IPS DF 4.7 (cell line): ENCODE results near the gene PTPRR.

Experiments
- DNase-seq: peaks from one replicate; pipeline ENCODE4 v3.0.0-alpha.2; 2013; ENCODE audit warnings: low spot score; ENCODE audit errors: extremely low read depth

Gene PTPRR

DNA sequence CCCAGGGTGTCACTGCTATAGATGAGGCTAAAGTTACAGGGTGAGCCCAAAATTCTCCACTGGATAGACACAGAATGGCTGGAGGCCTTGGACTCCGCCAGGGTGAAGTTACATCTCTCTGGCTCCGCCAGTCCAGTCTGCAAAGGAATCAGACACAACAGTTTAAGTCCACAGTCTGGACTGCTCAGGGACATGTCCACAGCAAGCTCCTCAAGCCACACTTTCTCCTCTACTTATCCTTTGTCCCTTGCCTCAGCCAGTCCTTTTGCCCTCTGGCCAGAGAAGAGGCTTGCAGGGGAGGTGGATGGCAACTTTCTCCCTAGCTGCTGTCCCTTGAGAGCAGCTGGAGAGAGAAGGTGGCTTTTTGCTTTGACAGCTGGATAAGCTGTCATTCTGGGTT lies 311.3 kb downstream of the PTPRR start:
- no peak for DNase-seq

DNA sequence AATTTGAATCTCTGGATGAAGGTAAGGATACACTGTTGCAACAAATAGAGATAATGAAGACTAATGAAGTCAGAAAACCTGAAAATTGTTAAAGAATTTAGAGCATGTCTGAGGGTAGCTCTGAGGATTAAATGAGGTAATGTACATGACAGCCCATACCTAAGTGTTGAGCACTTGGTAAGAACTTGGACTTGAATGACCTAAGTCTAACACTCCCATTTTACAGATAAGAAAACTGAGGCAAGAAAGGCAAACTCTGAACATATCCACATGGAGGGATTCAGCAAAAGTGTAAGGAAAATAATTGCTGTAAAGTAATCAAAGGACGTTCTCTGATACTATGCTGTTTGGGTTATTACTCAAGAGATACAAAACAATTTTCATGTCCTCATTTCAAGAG lies 312.4 kb downstream of the PTPRR start:
- no peak for DNase-seq

DNA sequence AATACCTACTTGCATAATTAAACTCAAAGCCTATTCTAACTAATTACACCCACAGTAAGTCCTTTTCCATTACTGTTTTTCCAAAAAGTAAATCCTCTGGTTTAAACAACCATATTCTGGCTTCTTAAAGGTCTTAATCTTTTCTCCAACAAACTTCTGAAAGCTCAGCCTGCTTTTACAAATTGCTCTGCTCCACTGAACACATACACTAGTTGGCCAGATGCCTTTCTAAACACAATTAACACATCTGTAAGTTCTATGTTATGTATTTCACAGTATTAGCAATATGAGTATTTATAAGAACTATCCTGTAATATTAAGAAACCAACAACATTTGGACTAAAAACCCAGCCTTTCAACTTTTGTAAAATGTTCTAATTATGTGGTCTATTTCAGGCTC lies 313.4 kb downstream of the PTPRR start:
- no peak for DNase-seq

DNA sequence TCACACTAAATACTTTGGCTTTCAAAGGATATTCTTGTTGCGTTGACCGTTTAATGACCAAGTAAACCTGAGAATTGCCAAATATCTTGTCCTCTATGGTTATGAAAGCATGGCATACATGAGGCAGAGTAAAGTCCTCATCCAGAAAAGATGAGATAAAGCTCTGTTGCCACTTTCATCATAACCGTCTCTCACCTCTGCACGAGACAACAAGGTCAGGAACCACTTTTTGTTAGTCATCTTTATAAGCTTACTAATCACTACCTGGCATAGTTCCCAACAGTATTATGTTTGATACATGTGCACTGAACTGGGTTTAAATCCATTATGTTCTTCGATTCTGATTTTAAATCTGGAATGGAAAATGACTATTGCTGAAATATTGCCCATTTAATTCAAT lies 314.6 kb downstream of the PTPRR start:
- DNase-seq, result no peak

DNA sequence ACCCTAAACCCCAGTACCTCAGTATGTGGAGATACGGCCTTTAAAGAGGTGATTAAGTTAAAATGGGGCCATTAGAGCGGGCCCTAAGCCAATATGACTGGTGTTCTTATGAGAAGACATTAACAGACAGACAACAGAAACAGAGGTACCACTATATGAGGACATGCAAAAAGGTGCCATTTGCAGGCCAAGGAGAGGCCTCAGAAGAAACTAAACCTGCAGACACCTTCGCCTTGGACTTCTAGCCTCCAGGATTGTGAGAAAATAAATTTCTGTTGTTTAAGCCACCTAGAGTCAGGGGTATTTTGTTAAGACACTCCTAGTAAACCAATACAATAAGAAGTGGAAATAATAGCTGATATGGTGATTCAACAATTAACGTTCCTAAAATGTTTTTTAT lies 315.9 kb downstream of the PTPRR start:
- no peak for DNase-seq

DNA sequence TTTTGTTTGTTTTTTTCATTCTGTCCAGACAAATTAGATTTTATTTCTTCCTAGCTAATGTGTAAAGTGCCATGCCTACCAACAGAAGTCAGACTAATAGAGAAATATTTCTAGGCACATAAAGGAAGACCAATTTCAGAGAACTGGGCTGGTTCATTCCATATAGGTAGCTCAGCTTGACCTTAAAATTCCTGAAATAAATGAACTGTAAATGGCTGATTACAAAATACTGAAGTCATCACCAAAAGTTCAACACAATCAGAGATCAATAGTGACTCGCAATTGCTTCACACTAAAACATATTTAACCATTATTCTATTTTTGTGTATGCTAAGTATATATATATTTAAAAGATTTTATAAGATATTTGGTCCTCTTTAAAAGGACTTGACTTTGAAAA lies 317.5 kb downstream of the PTPRR start:
- DNase-seq, result no peak

DNA sequence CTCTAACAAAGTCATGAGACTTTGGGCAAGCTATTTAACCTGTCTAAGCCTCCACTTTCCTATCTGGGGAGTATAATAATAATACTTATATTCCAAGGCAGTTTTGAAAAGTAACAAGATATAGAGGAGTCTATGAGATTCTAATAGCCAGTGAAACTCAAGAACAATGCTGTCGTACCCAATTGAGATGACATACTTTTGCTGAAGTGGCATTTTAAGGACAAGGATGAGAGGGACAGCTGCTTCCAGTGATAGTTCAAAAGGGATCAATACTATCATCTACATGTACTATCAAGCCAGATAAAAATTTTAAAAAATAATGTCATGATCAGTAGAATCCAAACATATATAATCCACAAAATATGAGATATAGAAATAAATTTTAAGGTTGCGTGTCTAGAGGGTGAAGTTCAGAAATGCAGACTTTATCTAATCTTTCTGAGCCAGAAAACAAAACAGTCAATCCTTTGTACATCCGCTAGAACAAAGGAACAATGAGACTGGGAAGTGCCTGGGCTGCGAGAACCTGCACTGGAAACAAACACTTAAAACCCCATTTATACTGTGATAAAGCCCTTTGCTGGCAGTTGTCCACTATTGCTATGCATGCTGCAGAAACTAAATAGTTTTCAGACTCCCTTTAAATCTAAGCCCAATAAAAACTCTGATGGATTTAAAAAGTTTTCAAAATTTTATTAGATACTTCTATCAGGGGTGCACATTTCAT lies 321.9 kb downstream of the PTPRR start:
- DNase-seq, result no peak

DNA sequence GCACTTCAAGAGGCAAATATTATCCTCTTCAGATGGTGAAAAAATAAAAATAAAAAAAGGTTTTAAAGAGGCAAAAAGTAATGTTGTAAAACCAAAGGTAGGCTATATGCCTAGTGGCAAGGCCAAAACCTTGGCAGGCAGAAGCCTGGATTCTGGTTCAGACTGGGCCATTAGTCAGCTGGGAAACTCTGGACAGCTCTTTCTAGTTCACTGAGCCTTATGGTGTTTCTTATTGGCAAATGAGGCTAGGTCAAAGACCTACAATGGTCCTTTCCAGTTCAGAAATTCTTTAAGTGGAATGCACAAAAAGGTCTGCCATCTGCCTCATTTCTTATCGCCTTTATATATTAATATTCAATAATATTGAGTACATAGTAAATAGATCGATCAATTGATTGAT lies 327.9 kb downstream of the PTPRR start:
- DNase-seq, result no peak

DNA sequence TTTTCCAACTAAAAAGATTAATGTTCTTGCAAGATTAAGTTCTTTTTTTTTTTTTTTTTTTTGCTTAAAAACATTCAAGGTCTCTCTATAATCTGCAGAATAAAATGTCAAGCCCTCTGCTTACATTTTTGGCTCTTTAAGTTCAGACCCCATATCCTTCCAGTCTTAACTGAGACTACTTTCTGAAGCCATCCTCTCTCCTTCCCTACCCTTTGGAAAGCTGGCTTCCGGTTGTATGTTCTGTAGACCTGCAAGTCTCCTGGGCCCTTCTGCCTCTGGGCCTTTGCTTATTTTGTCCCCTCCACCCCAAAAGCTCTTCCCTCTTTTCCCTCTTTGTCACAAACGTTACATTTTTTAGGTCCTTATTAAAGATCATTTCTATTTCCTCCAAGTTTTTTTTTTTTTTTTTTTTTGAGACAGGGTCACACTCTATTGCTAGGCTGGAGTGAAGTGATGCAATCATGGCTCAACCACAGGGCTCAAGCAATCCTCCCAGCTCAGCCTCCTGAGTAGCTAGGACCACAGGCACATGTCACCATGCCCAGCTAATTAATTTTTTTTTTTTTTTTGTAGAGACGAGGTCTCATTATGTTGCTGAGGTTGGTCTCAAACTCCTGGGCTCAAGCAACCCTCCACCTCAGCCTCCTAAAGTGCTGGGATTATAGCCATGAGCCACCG lies 329.9 kb downstream of the PTPRR start:
- no peak for DNase-seq

DNA sequence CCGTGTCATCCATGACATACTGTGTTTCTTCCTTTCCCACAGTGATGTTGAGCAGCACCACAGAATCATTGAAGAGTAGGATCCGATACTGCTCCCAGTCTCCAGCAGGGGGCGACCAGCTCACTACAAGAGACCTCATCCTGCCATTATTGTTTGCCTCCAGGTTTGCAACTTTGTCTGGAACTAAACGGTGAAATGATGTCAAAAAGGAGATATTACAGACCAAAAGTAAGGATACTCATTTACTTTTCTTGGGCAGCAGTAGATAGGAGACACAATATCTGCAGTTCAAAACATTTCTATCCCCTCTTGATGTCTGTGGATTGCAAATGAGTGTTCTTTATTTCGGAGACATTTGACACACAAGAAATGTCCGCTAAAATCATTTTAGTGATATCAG lies 330.5 kb downstream of the PTPRR start:
- peak; percentile 74 for DNase-seq
